Bronchial epithelial cell (primary cell): ENCODE data around the gene ADGRA1. TPM values are rescaled to one million over a fixed set of nuclear protein-coding genes. Genes with fewer than 3 reads are reported as not detected.
"Not testable (repeated sequence)": the region's sequence is repeated elsewhere in the genome, so short reads cannot be mapped to it uniquely, and the experiment has no call there.

Source experiments
- DNase-seq: peaks from one replicate; pipeline ENCODE4 v3.0.0-alpha.2; 2010; ENCODE audit warnings: low read depth
- FAIRE-seq: peaks from 2 replicates; lab custom pipeline; 2011; peaks lifted over from hg19 to GRCh38; lab: Jason Lieb, UNC
- H3K27me3 ChIP-seq: 2 replicates; pipeline ENCODE4 v1.5.1; 2011; ENCODE audit warnings: low read length; ENCODE audit not compliant: control insufficient read depth, insufficient read depth
- H3K36me3 ChIP-seq: 2 replicates; pipeline ENCODE4 v1.5.1; 2011; ENCODE audit warnings: low read length; ENCODE audit not compliant: control insufficient read depth, insufficient read depth
- H3K4me3 ChIP-seq: 2 replicates; pipeline ENCODE4 v1.5.1; 2011; ENCODE audit warnings: mild to moderate bottlenecking, low read depth, low read length, control low read depth
- total RNA-seq: library from RNA; depleted of rRNA; stranded (reverse); fragments of >200 nt; gene quantifications from 2 replicates; pipeline ENCODE4 v1.2.1, GENCODE V29; 2014
- TF ChIP-seq, protein P1 (sequence below): IDR thresholded peaks from 2 replicates; pipeline ENCODE4 v1.5.1; 2011; ENCODE audit warnings: mild to moderate bottlenecking, moderate library complexity, low read length, control low read depth, inconsistent platforms; ENCODE audit not compliant: insufficient read depth, severe bottlenecking

ADGRA1 gene
- total RNA-seq, 1 donor from 2014 or later = not detected

DNA sequence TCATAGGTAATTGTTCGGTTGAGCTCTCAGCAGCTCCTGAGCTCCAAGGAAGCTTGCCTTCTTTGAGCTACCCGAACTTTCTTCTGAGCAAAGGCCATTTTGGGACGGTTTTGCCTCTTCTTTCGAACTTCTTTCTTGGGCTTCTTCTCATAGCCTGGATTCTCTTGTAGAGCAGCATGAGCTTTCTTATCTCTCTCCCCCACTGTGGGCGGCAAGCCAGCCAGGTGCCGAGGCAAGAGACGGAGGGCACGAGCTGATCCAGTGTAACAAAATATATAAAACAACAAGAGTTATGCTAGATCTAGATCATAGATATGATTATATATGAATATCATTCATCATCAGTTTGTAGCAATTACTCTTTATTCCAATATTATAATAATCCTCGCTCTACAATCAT is 55.8 kb downstream of the ADGRA1 start:
- no peak for DNase-seq
- Histone ChIP-seq H3K36me3 (no peaks in the 10 kb centered on the region), H3K4me3 (no peak overlapping the region), H3K27me3 (no peaks in the 10 kb centered on the region)
- TF ChIP-seq, protein P1, sequence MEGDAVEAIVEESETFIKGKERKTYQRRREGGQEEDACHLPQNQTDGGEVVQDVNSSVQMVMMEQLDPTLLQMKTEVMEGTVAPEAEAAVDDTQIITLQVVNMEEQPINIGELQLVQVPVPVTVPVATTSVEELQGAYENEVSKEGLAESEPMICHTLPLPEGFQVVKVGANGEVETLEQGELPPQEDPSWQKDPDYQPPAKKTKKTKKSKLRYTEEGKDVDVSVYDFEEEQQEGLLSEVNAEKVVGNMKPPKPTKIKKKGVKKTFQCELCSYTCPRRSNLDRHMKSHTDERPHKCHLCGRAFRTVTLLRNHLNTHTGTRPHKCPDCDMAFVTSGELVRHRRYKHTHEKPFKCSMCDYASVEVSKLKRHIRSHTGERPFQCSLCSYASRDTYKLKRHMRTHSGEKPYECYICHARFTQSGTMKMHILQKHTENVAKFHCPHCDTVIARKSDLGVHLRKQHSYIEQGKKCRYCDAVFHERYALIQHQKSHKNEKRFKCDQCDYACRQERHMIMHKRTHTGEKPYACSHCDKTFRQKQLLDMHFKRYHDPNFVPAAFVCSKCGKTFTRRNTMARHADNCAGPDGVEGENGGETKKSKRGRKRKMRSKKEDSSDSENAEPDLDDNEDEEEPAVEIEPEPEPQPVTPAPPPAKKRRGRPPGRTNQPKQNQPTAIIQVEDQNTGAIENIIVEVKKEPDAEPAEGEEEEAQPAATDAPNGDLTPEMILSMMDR = no peak
- no peak for FAIRE-seq

GRCh38 chr10:133144771-133145170 is 57.0 kb downstream of the ADGRA1 start:
- DNase-seq (no peak), FAIRE-seq (no peak)
- TF ChIP-seq, protein P1 = no peak
- Histone ChIP-seq H3K27me3 (no peaks in the 10 kb centered on the region), H3K4me3 (no peak overlapping the region), H3K36me3 (no peaks in the 10 kb centered on the region)

- no peaks in the 10 kb centered on the region for H3K27me3 ChIP-seq
- TF ChIP-seq, protein P1 = no peak
- DNase-seq (no peak), FAIRE-seq (no peak)
- H3K36me3 ChIP-seq = no peaks in the 10 kb centered on the region
- H3K4me3 ChIP-seq = no peak overlapping the region
Observed at GRCh38 chr10:133150226-133150625, 62.5 kb downstream of the ADGRA1 start.

- no peak overlapping the region for H3K4me3 ChIP-seq
- no peaks in the 10 kb centered on the region for H3K36me3 ChIP-seq
- H3K27me3 ChIP-seq = no peaks in the 10 kb centered on the region
- FAIRE-seq = no peak
- no peak for DNase-seq
- TF ChIP-seq, protein P1 = no peak
Observed at GRCh38 chr10:133150656-133151055, 62.9 kb downstream of the ADGRA1 start.

DNA sequence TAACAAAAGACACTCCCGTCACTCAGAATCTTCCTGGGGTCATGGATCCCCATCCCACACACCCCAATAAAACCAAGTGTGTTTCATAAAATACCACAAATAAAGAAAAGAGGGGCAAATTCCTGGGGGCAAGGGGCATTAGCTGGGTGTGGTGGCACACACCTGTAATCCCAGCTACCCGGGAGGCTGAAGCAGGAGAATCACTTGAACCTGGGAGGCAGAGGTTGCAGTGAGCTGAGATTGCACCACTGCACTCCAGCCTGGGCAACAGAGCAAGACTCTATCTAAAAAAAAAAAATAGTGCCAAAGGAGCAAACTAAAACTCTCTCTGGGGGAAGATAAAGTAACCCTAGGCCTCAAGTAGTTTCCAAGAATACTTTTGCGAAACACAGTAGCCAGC is 63.3 kb downstream of the ADGRA1 start:
- H3K27me3 ChIP-seq, H3K4me3 ChIP-seq, DNase-seq, H3K36me3 ChIP-seq, FAIRE-seq: not testable (repeated sequence)

DNA sequence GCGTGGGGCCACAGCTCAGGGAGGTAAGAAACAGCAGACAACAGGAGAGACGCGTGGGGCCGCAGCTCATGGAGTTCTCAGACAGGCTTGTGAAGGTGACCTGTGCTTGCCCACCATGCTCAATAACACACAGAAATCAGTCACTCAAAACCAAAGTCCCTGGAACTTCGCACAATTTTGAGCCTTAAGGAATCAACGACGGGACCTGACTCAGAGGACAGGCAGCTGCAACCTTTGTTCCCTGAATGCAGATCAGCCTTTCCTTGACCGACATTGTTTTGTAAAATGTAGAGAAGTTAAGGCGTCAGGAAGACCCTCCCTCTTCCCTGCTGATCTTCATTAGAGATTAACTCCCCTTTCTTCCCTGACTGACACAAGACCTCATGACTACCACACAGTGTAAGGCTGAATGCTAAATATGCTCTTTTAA is 63.8 kb downstream of the ADGRA1 start:
- FAIRE-seq (no peak), DNase-seq (no peak)
- TF ChIP-seq, protein P1 = no peak
- H3K36me3 ChIP-seq = no peaks in the 10 kb centered on the region
- no peaks in the 10 kb centered on the region for H3K27me3 ChIP-seq
- no peak overlapping the region for H3K4me3 ChIP-seq
